ELF-1 (cell line): Measurements from ENCODE around the gene KLC1.

ENCODE experiments used
- DNase-seq: peaks from one replicate; pipeline ENCODE4 v3.0.0-alpha.2; 2016; ENCODE audit warnings: low read depth, low spot score

The KLC1 gene

GRCh38 chr14:103703433-103704385, 74.7 kb downstream of the KLC1 start:
- DNase-seq = no peak

- DNase-seq = no peak
Measured at GRCh38 chr14:103704708-103705107, 75.7 kb downstream of the KLC1 start.

- DNase-seq = no peak
Measured at GRCh38 chr14:103705118-103705503, 76.1 kb downstream of the KLC1 start.

GRCh38 chr14:103705504-103706284, 76.7 kb downstream of the KLC1 start:
- no peak for DNase-seq

- DNase-seq = no peak
Measured at GRCh38 chr14:103706551-103707328, 77.7 kb downstream of the KLC1 start.

GRCh38 chr14:103707329-103708263, 78.6 kb downstream of the KLC1 start:
- peak; percentile 28 for DNase-seq

- no peak for DNase-seq
Measured at GRCh38 chr14:103708750-103709187, 79.8 kb downstream of the KLC1 start.

GRCh38 chr14:103709814-103710213, 80.8 kb downstream of the KLC1 start:
- DNase-seq = no peak

- DNase-seq = no peak
Measured at GRCh38 chr14:103710771-103711377, 81.9 kb downstream of the KLC1 start.

- DNase-seq = no peak
Measured at GRCh38 chr14:103711516-103712431, 82.8 kb downstream of the KLC1 start.

- peak; percentile 51 for DNase-seq
Measured at GRCh38 chr14:103712633-103713247, 83.7 kb downstream of the KLC1 start.

GRCh38 chr14:103713304-103714062, 84.5 kb downstream of the KLC1 start:
- DNase-seq = peak; percentile 44

GRCh38 chr14:103714063-103714724, 85.2 kb downstream of the KLC1 start:
- no peak for DNase-seq

- peak; percentile 100 for DNase-seq
Measured at GRCh38 chr14:103715052-103716000, 86.3 kb downstream of the KLC1 start, which contains the start of the genes XRCC3 and ZFYVE21. XRCC3 (minus strand) TSS chr14:103715451; CDS start chr14:103711087, 4,364 bp downstream. ZFYVE21 (plus strand) TSS chr14:103715810; CDS start chr14:103715842, 32 bp downstream.

- DNase-seq = no peak
Measured at GRCh38 chr14:103716091-103716801, 87.2 kb downstream of the KLC1 start.
